NCI-H2107 treated with DMSO at 0.1 percent for 48 hours (cell line): ENCODE measurements around the gene PLTP.
"Not testable (repeated sequence)": the region's sequence is repeated elsewhere in the genome, so short reads cannot be mapped to it uniquely, and the experiment has no call there.

Experiments
- DNase-seq: peaks from one replicate; lab custom pipeline; 2025; ENCODE audit not compliant: unreplicated experiment; lab: John Stamatoyannopoulos, UW

PLTP gene

GRCh38 chr20:45944965-45945677 is 33.2 kb upstream of the PLTP start:
- DNase-seq: no peak

GRCh38 chr20:45944151-45944964 is 32.4 kb upstream of the PLTP start:
- DNase-seq: no peak

GRCh38 chr20:45943613-45944012 is 31.7 kb upstream of the PLTP start:
- DNase-seq: no peak

- no peak for DNase-seq
Measured at GRCh38 chr20:45940469-45940868, 28.5 kb upstream of the PLTP start.

GRCh38 chr20:45940053-45940452 is 28.1 kb upstream of the PLTP start:
- DNase-seq: no peak

GRCh38 chr20:45938727-45939438 is 26.9 kb upstream of the PLTP start:
- DNase-seq: no peak

- DNase-seq: no peak
Measured at GRCh38 chr20:45937765-45938164, 25.8 kb upstream of the PLTP start.

- no peak for DNase-seq
Measured at GRCh38 chr20:45935416-45936046, 23.6 kb upstream of the PLTP start.

- DNase-seq: peak; percentile 70
Measured at GRCh38 chr20:45934586-45935415, 22.8 kb upstream of the PLTP start, which contains the start of gene PCIF1. PCIF1 (plus strand) TSS chr20:45934683; CDS start chr20:45939000, 4,317 bp downstream.

GRCh38 chr20:45934046-45934585 is 22.2 kb upstream of the PLTP start:
- peak; percentile 23 for DNase-seq

- DNase-seq: peak; percentile 58
Measured at GRCh38 chr20:45933266-45934045, 21.5 kb upstream of the PLTP start.

- DNase-seq: not testable (repeated sequence)
Measured at GRCh38 chr20:45931680-45932079, 19.7 kb upstream of the PLTP start.

- no peak for DNase-seq
Measured at GRCh38 chr20:45927071-45927878, 15.3 kb upstream of the PLTP start.

GRCh38 chr20:45926731-45927070 is 14.7 kb upstream of the PLTP start:
- no peak for DNase-seq

GRCh38 chr20:45925821-45926506 is 14.0 kb upstream of the PLTP start:
- DNase-seq: no peak

- no peak for DNase-seq
Measured at GRCh38 chr20:45924391-45925261, 12.7 kb upstream of the PLTP start.
